ENCODE results near the gene AKAP13.

- TF ChIP-seq POLR2A (IDR thresholded peaks at IDR 0.05; ENCODE audit: extremely low read depth, insufficient read length) (no peak), MAX (IDR thresholded peaks at IDR 0.05; ENCODE audit: low read depth, low read length) (no peak), CTCF (IDR thresholded peaks at IDR 0.05; ENCODE audit: low read depth, low read length) (no peak), MYC (IDR thresholded peaks at IDR 0.05; ENCODE audit: low read depth, low read length) (no peak)
Measured at GRCh38 chr15:85365980-85366379, 14.4 kb upstream of the AKAP13 start.

All from NB4 (cell line).